HG03354 (cell line): ENCODE measurements around the gene PLP2.
A peak's percentile ranks its signal among the peaks of the same experiment; 100 is the strongest.

Experiments
- ATAC-seq: cut with Tn5 transposase; IDR thresholded peaks from one replicate; pipeline ENCODE4 v1.9.1; 2021; ENCODE audit warnings: mild to moderate bottlenecking; ENCODE audit not compliant: unreplicated experiment, poor library complexity, severe bottlenecking

The PLP2 gene

GRCh38 chrX:49184294-49185281 lies 12.9 kb downstream of the PLP2 start:
- peak; percentile 34 for ATAC-seq

DNA sequence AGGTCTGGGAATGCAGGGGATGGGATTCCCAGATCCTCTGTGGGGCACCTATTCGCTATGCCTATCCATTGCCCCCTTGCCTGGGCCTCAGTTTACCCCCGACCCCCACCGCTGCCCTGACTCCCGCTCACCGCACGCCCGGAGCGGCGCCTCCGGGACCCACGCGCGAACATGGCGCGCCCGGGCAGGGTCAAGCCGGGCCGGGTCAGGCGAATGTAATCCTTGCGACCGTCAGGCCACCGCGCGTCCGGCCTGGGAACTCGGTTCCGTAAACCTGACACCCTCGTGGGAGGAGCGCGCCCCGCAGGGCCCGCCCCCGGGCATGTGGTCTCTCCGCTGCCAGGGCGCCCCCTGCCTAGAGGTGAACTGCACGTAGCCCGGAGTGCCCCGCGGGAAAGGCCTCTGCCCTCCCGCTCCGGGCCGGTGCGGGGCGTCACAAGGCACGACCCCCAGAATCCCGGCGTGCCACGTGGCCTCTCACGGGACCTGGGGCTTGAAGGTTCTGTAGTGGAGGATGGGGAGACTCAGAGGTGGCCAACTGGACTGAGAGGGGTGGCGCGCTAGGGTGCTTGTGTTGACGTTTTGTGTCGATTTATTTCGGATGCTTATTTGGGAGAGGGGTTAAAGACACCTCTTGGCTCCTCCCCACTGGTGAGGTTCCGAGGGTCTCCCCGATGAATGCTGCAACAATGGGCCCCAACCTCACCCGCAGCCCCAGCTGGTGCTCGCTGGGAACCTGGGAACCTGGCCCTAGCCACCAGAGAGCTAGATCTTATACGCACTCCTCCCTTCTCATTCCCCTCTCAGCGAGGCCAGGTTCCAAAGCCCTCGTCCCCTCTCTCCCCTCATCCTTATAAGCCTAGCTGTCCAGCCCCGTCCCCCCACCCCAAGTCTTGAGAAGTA lies 14.7 kb downstream of the PLP2 start, which contains the start of gene PRICKLE3:
Gene PRICKLE3, minus strand, starts transcription at position 249 of the 903 bp plus-strand sequence. Its CDS starts 76 bp downstream, at position 173.
- ATAC-seq, result peak; percentile 20

GRCh38 chrX:49187028-49187394 lies 15.3 kb downstream of the PLP2 start:
- no peak for ATAC-seq

DNA sequence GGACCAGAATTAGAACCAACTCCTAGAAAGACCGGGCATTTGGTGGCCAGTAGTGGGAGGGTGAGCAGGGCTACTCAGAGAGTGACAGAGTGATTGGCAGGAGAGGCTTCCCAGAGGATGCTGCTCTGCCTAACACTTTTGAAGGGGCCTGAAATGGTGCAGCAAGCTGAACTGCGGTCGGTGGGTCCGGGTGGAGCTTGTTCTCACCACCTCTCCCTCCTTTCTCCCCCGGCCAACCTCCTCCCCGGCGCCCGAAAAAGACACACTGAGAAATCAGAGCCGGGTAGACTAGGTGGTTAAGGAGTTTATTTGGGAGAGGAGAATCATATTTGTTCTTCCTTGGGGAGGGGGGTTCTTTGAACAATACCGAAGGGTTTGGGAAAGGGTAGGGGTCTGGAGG lies 15.8 kb downstream of the PLP2 start:
- ATAC-seq, result no peak

- ATAC-seq, result no peak
These were observed 16.9 kb downstream of the PLP2 start for GRCh38 chrX:49188468-49189076.

GRCh38 chrX:49189606-49190005 lies 17.9 kb downstream of the PLP2 start:
- ATAC-seq, result no peak

DNA sequence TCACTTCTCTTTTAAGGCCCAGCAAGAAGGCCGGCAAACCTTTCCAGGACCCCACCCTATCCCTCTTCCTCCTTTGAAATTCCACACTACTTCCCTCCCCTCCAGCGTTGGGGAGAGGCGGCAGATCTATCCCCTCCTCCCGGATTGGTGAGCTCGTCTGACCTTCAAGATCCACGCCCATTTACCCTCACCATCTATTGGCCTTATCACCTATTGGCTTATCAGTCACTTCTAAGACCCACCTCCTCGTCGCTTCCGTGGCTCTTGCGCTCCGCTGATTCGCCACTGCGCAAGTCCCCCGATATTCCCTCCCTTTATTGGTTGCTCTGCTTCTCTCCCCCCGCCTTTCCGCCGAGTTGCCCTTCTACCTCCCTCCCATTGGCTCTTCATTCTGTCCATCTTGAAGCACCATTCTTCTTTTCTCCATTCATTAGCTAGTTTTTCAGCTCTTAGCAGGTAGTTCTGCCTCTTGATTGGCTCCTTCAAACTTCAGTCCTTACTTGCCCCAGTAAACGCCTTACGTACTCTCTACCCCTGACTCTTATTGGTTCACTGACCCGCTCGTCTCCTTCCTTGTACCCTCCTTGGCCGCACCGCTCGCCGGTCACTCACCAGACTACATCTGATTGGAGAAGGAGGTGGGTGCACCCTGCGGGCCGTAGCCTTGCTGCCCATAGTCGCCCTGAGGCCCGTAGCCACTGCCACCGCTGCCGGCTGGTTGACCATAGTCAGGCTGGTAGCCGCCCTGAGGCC lies 19.3 kb downstream of the PLP2 start:
- peak; percentile 91 for ATAC-seq

GRCh38 chrX:49191574-49192011 lies 19.9 kb downstream of the PLP2 start:
- ATAC-seq, result peak; percentile 14

GRCh38 chrX:49192722-49193328 lies 21.1 kb downstream of the PLP2 start:
- ATAC-seq, result no peak

DNA sequence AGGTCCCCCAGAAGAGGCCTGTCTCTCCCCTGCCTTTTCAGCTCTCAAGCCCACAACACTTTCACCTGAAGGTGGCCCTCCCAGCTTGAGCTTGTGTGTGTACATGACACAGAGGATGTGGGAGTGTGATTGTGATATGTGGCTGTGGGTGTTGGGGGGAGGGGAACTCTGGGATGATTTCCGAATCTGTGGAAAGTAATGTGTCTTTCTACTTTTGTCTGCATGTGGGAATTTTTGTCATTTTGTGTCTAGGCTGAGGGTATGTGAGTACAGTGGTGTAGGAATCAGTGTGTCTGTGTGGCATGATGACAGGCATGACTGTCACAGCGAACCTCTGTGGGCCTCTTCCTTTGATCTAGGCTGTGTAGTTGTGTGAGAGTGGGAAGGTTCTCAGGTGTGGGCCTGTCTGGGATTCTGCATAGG lies 21.9 kb downstream of the PLP2 start:
- ATAC-seq, result no peak

GRCh38 chrX:49197543-49198087 lies 25.9 kb downstream of the PLP2 start:
- no peak for ATAC-seq

- no peak for ATAC-seq
These were observed 27.0 kb downstream of the PLP2 start for GRCh38 chrX:49198540-49199314.

- ATAC-seq, result no peak
These were observed 27.6 kb downstream of the PLP2 start for GRCh38 chrX:49199315-49199595.

DNA sequence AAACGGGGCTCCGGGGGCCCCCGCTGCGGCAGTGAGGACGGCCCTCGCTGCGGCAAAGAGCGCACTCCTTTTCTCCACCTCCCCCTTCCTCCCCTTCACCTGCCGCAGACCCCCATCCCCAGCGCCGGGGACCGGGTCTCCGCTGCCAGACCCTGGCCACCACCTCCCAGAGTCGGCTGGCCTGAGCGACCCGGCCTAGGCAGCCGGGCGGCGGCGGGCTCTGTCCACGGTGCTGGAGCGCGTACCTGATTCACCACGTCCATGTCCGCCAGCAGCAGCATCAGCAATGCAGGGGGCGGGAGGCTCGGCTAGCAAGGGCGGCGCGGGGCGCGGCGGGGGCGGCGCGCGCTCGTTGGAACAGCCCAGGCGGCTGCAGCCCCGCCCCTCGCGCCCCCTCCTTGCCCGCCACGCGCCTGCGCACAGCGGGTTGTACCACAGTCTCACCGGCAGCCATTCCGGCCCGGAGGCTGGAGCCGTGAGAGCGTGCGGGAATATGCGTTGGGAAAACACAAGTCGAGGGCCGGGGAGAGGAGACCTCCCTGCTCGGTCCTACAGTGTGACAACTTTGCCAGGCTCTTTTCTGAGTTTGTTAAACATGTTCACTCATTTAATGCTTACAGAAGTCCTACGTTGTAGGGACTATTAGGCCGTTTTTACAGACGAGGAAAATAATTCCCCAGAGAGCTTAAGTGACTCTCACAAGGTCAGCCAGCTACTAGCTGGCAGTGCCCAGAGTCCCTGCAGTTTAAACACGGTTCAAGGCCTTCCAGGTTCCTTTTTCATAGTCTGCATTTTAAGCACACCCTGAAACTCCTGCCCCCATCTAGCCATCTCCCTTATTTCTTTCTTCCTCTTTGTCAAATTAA lies 28.4 kb downstream of the PLP2 start, which contains the start of gene SYP:
Gene SYP, minus strand, starts transcription at position 288 of the 866 bp plus-strand sequence. Its CDS starts 7 bp downstream, at position 281.
- peak; percentile 97 for ATAC-seq

- ATAC-seq, result no peak
These were observed 30.3 kb downstream of the PLP2 start for GRCh38 chrX:49202022-49202421.

DNA sequence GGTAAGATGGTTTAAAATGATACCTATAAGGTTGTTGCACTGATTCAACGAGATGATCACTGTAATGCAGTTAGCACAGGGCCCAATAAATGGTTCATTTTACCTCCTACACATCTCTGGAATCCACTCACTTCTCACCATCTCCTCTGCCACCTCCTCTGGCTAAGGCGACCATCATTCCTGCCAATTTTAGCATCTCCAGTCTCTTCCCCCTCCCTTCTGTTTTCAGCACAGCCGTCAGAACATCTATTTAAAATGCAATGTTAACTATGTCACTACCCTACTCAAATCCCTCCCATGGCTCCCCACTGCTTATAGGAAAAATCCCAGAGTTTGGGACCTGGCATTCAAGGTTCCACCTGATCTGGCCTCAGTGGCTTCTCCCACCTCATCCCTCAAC lies 31.8 kb downstream of the PLP2 start:
- ATAC-seq, result no peak

- ATAC-seq, result no peak
These were observed 32.3 kb downstream of the PLP2 start for GRCh38 chrX:49204017-49204416.
